DOHH2 (cell line): ENCODE results near the gene AFDN.

ENCODE experiments used
- H3F3A ChIP-seq: fragments of 200-600 bp; sonication (generic), shearing (Covaris generic); 2 replicates; pipeline ENCODE4 v1.6.0; 2016; ENCODE audit warnings: antibody characterized with exemption, mild to moderate bottlenecking; ENCODE audit not compliant: control insufficient read depth, insufficient read depth
- H3K27ac ChIP-seq: fragments of 200-600 bp; sonication (generic); 2 replicates; pipeline ENCODE4 v1.5.1; 2014; ENCODE audit warnings: low read depth, mild to moderate bottlenecking, low read length, moderate library complexity
- H3K27me3 ChIP-seq: fragments of 200-600 bp; sonication (generic); 2 replicates; pipeline ENCODE4 v1.6.1; 2014; ENCODE audit warnings: mild to moderate bottlenecking, low read length, mixed read lengths; ENCODE audit not compliant: control insufficient read depth
- H3K36me3 ChIP-seq: fragments of 200-600 bp; sonication (generic); 2 replicates; pipeline ENCODE4 v1.6.1; 2014; ENCODE audit warnings: mild to moderate bottlenecking, low read length, moderate library complexity, mixed read lengths; ENCODE audit not compliant: control insufficient read depth
- H3K4me1 ChIP-seq: fragments of 200-600 bp; sonication (generic); 2 replicates; pipeline ENCODE4 v1.6.1; 2014; ENCODE audit warnings: mild to moderate bottlenecking, low read length, mixed read lengths; ENCODE audit not compliant: control insufficient read depth
- H3K4me2 ChIP-seq: fragments of 200-600 bp; sonication (generic); 2 replicates; pipeline ENCODE4 v1.6.0; 2014; ENCODE audit warnings: mild to moderate bottlenecking, low read length, moderate library complexity
- H3K4me3 ChIP-seq: fragments of 200-600 bp; sonication (generic); 2 replicates; pipeline ENCODE4 v1.5.1; 2014; ENCODE audit warnings: mild to moderate bottlenecking, low read length, mixed read lengths
- H3K79me2 ChIP-seq: fragments of 200-600 bp; sonication (generic); 2 replicates; pipeline ENCODE4 v1.6.1; 2014; ENCODE audit warnings: mild to moderate bottlenecking, low read length, mixed read lengths; ENCODE audit not compliant: control insufficient read depth
- H3K9me2 ChIP-seq: fragments of 200-600 bp; sonication (generic); replicated peaks from 2 replicates; pipeline ENCODE4 v1.6.1; 2014; ENCODE audit warnings: mild to moderate bottlenecking, low read length, mixed read lengths; ENCODE audit not compliant: control insufficient read depth
- H3K9me3 ChIP-seq: fragments of 200-600 bp; sonication (generic); 2 replicates; pipeline ENCODE4 v1.6.1; 2014; ENCODE audit warnings: antibody characterized with exemption, low read length, mixed read lengths; ENCODE audit not compliant: control insufficient read depth, insufficient read depth
- H4K20me1 ChIP-seq: fragments of 200-600 bp; sonication (generic); 2 replicates; pipeline ENCODE4 v1.6.0; 2014; ENCODE audit warnings: low read depth, mild to moderate bottlenecking, antibody characterized with exemption, low read length, moderate library complexity; ENCODE audit not compliant: control insufficient read depth, insufficient read depth
- CTCF ChIP-seq: fragments of 200-600 bp; sonication (generic); IDR thresholded peaks from one replicate; pipeline ENCODE4 v1.5.1; 2014; ENCODE audit warnings: antibody characterized with exemption, mild to moderate bottlenecking, low read depth, low read length; ENCODE audit not compliant: poor library complexity, severe bottlenecking
- EZH2phosphoT487 ChIP-seq: fragments of 200-600 bp; sonication (generic); IDR thresholded peaks from 2 replicates; pipeline ENCODE4 v1.6.1; 2017; ENCODE audit warnings: borderline replicate concordance, mild to moderate bottlenecking, antibody characterized with exemption, low read length, moderate library complexity, mixed read lengths

The AFDN gene

GRCh38 chr6:167863897-167864296 lies 37.2 kb downstream of the AFDN start:
- H3K27me3 ChIP-seq = no peaks in the 10 kb centered on the region
- H3K4me2 ChIP-seq = no peak overlapping the region
- peaks cover 31% of the 10 kb centered on the region for H3K79me2 ChIP-seq
- H3K9me2 ChIP-seq = no peaks in the 10 kb centered on the region
- H3K9me3 ChIP-seq = no peaks in the 10 kb centered on the region
- H3K4me1 ChIP-seq = peaks cover 20% of the 10 kb centered on the region
- H3K36me3 ChIP-seq = no peaks in the 10 kb centered on the region
- TF ChIP-seq EZH2phosphoT487 (no peak), CTCF (no peak)
- no peaks in the 10 kb centered on the region for H3F3A ChIP-seq
- no peak overlapping the region for H3K4me3 ChIP-seq
- no peak overlapping the region for H3K27ac ChIP-seq
- H4K20me1 ChIP-seq = no peaks in the 10 kb centered on the region

- Histone ChIP-seq H3K9me3 (no peaks in the 10 kb centered on the region), H3K9me2 (no peaks in the 10 kb centered on the region), H3K4me1 (no peaks in the 10 kb centered on the region; the same call in 1 of the 2 replicates), H3K79me2 (peaks cover 10% of the 10 kb centered on the region), H3K27ac (no peak overlapping the region), H3K4me2 (no peak overlapping the region), H3K27me3 (no peaks in the 10 kb centered on the region), H4K20me1 (no peaks in the 10 kb centered on the region), H3F3A (no peaks in the 10 kb centered on the region), H3K36me3 (no peaks in the 10 kb centered on the region), H3K4me3 (no peak overlapping the region)
- TF ChIP-seq CTCF = no peak
- TF ChIP-seq EZH2phosphoT487 = no peak
Measured at GRCh38 chr6:167866642-167867041, 39.9 kb downstream of the AFDN start.

DNA sequence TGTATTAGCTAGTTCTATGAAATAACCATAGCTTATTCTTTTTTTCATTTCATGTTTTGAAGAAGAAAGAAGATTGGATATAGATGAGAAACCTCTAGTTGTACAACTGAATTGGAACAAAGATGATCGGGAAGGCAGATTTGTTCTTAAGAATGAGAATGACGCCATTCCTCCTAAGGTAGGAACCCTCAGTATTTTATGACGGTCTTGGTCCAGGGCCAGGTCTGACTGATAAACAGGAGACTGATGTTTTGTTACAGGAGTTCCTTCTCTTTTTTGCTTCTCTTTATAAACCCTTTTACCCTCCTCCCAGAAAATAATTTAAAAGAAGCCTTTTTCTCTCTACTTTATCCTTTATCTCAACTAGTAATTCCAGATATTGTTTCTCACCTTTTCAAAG lies 43.6 kb downstream of the AFDN start:
- TF ChIP-seq CTCF = no peak
- no peak overlapping the region for H3K27ac ChIP-seq
- peaks cover 7% of the 10 kb centered on the region for H3K4me1 ChIP-seq
- no peaks in the 10 kb centered on the region for H3K79me2 ChIP-seq
- H3K9me3 ChIP-seq = no peaks in the 10 kb centered on the region
- H3K9me2 ChIP-seq = no peaks in the 10 kb centered on the region
- H3K27me3 ChIP-seq = no peaks in the 10 kb centered on the region
- H3K4me2 ChIP-seq = no peak overlapping the region
- no peaks in the 10 kb centered on the region for H3F3A ChIP-seq
- no peaks in the 10 kb centered on the region for H4K20me1 ChIP-seq
- H3K4me3 ChIP-seq = no peak overlapping the region
- peaks cover 2% of the 10 kb centered on the region; the same call in 1 of the 2 replicates for H3K36me3 ChIP-seq
